Upper lobe of left lung (tissue), 4 donors: ENCODE measurements around the gene TYW5.

Experiments
- EP300 ChIP-seq, 4 donors: sonication (generic); formaldehyde crosslinking; IDR thresholded peaks; one replicate each; pipeline ENCODE4 v1.5.1; 2017; ENCODE audit warnings: antibody characterized with exemption in 4 of 4, control low read depth in 2 of 4
- TF ChIP-seq, protein P1 (sequence below), 6 experiments: fragments of 450-650 bp in 4 of 6; fragments of 200-600 bp in 2 of 6; sonication (generic) in 2 of 6; IDR thresholded peaks; one replicate each; pipeline ENCODE4 v1.5.1; 2016 to 2019; ENCODE audit warnings: antibody characterized with exemption in 6 of 6

DNA sequence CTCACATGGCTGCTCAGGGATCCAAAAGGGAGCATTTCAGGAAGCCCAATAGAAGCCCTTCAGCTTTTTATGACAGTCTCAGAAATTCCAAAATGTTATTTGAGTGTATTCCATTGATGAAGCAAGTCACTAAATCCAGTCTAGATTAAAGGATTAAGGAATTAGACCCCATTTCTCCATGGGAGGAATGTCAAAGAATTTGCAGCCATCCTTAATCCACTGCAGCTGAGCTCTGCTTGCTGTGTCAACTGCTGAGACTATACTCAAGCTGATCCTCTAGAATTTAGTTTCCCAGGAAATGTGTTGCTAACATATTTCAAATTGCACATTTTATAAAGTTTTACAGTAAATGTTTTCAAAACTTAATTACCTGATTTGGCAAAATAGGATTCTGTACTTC is 72.6 kb downstream of the TYW5 start:
- TF ChIP-seq, protein P1, sequence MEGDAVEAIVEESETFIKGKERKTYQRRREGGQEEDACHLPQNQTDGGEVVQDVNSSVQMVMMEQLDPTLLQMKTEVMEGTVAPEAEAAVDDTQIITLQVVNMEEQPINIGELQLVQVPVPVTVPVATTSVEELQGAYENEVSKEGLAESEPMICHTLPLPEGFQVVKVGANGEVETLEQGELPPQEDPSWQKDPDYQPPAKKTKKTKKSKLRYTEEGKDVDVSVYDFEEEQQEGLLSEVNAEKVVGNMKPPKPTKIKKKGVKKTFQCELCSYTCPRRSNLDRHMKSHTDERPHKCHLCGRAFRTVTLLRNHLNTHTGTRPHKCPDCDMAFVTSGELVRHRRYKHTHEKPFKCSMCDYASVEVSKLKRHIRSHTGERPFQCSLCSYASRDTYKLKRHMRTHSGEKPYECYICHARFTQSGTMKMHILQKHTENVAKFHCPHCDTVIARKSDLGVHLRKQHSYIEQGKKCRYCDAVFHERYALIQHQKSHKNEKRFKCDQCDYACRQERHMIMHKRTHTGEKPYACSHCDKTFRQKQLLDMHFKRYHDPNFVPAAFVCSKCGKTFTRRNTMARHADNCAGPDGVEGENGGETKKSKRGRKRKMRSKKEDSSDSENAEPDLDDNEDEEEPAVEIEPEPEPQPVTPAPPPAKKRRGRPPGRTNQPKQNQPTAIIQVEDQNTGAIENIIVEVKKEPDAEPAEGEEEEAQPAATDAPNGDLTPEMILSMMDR (IDR thresholded peaks at IDR 0.05): no peak
- TF ChIP-seq EP300 (IDR thresholded peaks at IDR 0.05): no peak
